ENCODE data around the gene NEK3. TPM values are rescaled to one million over a fixed set of nuclear protein-coding genes. Genes with fewer than 3 reads are reported as not detected.

Gene NEK3
- total and polyA plus RNA-seq, 2 donors (not counting 1 experiment from before 2014, with no cell fraction given): 12.7 to 20.8 TPM

- H3K9ac ChIP-seq (ENCODE audit: insufficient read depth, low read length): no peak overlapping the region
- H2AFZ ChIP-seq (ENCODE audit: low read length): no peak overlapping the region
- no peak for DNase-seq (ENCODE audit: low read depth in 2 of 2)
- no peaks in the 10 kb centered on the region for H3K9me3 ChIP-seq (ENCODE audit: control insufficient read depth, insufficient read depth, low read depth, low read length)
- H3K4me1 ChIP-seq (ENCODE audit: control insufficient read depth, extremely low read depth, insufficient read depth, low read length): peaks cover 5% of the 10 kb centered on the region
- no peak overlapping the region for H3K4me2 ChIP-seq (ENCODE audit: extremely low read depth, insufficient read depth, low read length)
- no peaks in the 10 kb centered on the region for H4K20me1 ChIP-seq (ENCODE audit: control insufficient read depth, extremely low read depth, insufficient read depth, low read length)
- no peaks in the 10 kb centered on the region for H3K36me3 ChIP-seq (ENCODE audit: control insufficient read depth, insufficient read depth, low read length)
- H3K27ac ChIP-seq (ENCODE audit: insufficient read depth, low read length): no peak overlapping the region
- no peaks in the 10 kb centered on the region for H3K79me2 ChIP-seq (ENCODE audit: control insufficient read depth, insufficient read depth, low read length)
- H3K4me3 ChIP-seq (replicated peaks in 1 of 4; ENCODE audit: control extremely low read depth in 1 of 4, insufficient read depth in 1 of 4, low read depth in 3 of 4, low read length in 4 of 4): no peak overlapping the region
- TF ChIP-seq CTCF (conservative IDR thresholded peaks at IDR 0.05 in 1 of 2, IDR thresholded peaks at IDR 0.05 in 1 of 2; ENCODE audit: low read depth in 1 of 2, low read length in 2 of 2) (no peak), EZH2 (IDR thresholded peaks at IDR 0.05; ENCODE audit: low read length, missing control alignments) (no peak)
- H3K27me3 ChIP-seq (ENCODE audit: control insufficient read depth, insufficient read depth, low read length): no peaks in the 10 kb centered on the region
Measured at GRCh38 chr13:52160053-52160452, 656 bp upstream of the NEK3 start.

GRCh38 chr13:52158629-52159158, 703 bp downstream of the NEK3 start:
- Histone ChIP-seq H2AFZ (ENCODE audit: low read length) (peak overlapping the region; percentile 51), H3K79me2 (ENCODE audit: control insufficient read depth, insufficient read depth, low read length) (no peaks in the 10 kb centered on the region), H3K4me3 (replicated peaks in 1 of 4; ENCODE audit: control extremely low read depth in 1 of 4, insufficient read depth in 1 of 4, low read depth in 3 of 4, low read length in 4 of 4) (peak overlapping the region; percentile 72 to 85 (median 82)), H3K9ac (ENCODE audit: insufficient read depth, low read length) (peak overlapping the region; percentile 84), H3K36me3 (ENCODE audit: control insufficient read depth, insufficient read depth, low read length) (no peaks in the 10 kb centered on the region), H3K27me3 (ENCODE audit: control insufficient read depth, insufficient read depth, low read length) (no peaks in the 10 kb centered on the region), H3K9me3 (ENCODE audit: control insufficient read depth, insufficient read depth, low read depth, low read length) (no peaks in the 10 kb centered on the region), H3K4me2 (ENCODE audit: extremely low read depth, insufficient read depth, low read length) (peak overlapping the region; percentile 84), H3K4me1 (ENCODE audit: control insufficient read depth, extremely low read depth, insufficient read depth, low read length) (peaks cover 5% of the 10 kb centered on the region), H4K20me1 (ENCODE audit: control insufficient read depth, extremely low read depth, insufficient read depth, low read length) (no peaks in the 10 kb centered on the region), H3K27ac (ENCODE audit: insufficient read depth, low read length) (peak overlapping the region; percentile 75)
- no peak for TF ChIP-seq CTCF (conservative IDR thresholded peaks at IDR 0.05 in 1 of 2, IDR thresholded peaks at IDR 0.05 in 1 of 2; ENCODE audit: low read depth in 1 of 2, low read length in 2 of 2)
- peak; percentile 50 to 61 for DNase-seq (ENCODE audit: low read depth in 2 of 2)

GRCh38 chr13:52156724-52157261, 2.6 kb downstream of the NEK3 start:
- Histone ChIP-seq H4K20me1 (ENCODE audit: control insufficient read depth, extremely low read depth, insufficient read depth, low read length) (no peaks in the 10 kb centered on the region), H2AFZ (ENCODE audit: low read length) (no peak overlapping the region), H3K27me3 (ENCODE audit: control insufficient read depth, insufficient read depth, low read length) (no peaks in the 10 kb centered on the region), H3K4me2 (ENCODE audit: extremely low read depth, insufficient read depth, low read length) (no peak overlapping the region), H3K27ac (ENCODE audit: insufficient read depth, low read length) (no peak overlapping the region), H3K4me1 (ENCODE audit: control insufficient read depth, extremely low read depth, insufficient read depth, low read length) (no peaks in the 10 kb centered on the region), H3K36me3 (ENCODE audit: control insufficient read depth, insufficient read depth, low read length) (no peaks in the 10 kb centered on the region), H3K79me2 (ENCODE audit: control insufficient read depth, insufficient read depth, low read length) (no peaks in the 10 kb centered on the region), H3K4me3 (replicated peaks in 1 of 4; ENCODE audit: control extremely low read depth in 1 of 4, insufficient read depth in 1 of 4, low read depth in 3 of 4, low read length in 4 of 4) (no peak overlapping the region), H3K9ac (ENCODE audit: insufficient read depth, low read length) (no peak overlapping the region), H3K9me3 (ENCODE audit: control insufficient read depth, insufficient read depth, low read depth, low read length) (no peaks in the 10 kb centered on the region)
- DNase-seq (ENCODE audit: low read depth in 2 of 2): peak in 1 of 2 donors; percentile 63
- TF ChIP-seq EZH2 (IDR thresholded peaks at IDR 0.05; ENCODE audit: low read length, missing control alignments) (no peak), CTCF (conservative IDR thresholded peaks at IDR 0.05 in 1 of 2, IDR thresholded peaks at IDR 0.05 in 1 of 2; ENCODE audit: low read depth in 1 of 2, low read length in 2 of 2) (no peak)

Data from fibroblast of lung (primary cell).